Activated T-cell treated with anti-CD3 and anti-CD28 coated beads, Interleukin-2, amount 50 U/mL, for 4 hours (primary cell): ENCODE results near the gene WDR37. TPM values are rescaled to one million over a fixed set of nuclear protein-coding genes. Genes with fewer than 3 reads are reported as not detected.
"Not testable (repeated sequence)": the region's sequence is repeated elsewhere in the genome, so short reads cannot be mapped to it uniquely, and the experiment has no call there.

Experiments
- ATAC-seq, 2 donors: fragments of 200-7000 bp; cut with Tn5 transposase; one replicate each; pipeline ENCODE4 v1.10.0; 2021
- DNase-seq: peaks from one replicate; pipeline ENCODE4 v3.0.0-alpha.2; 2020
- H3K27me3 Mint-ChIP-seq: one replicate; pipeline ENCODE4 v1.8.0; 2021; ENCODE audit warnings: low read depth, mixed read lengths
- H3K36me3 Mint-ChIP-seq: one replicate; pipeline ENCODE4 v1.8.0; 2022; ENCODE audit warnings: mixed read lengths; ENCODE audit not compliant: insufficient read depth
- H3K4me1 Mint-ChIP-seq: one replicate; pipeline ENCODE4 v1.8.0; 2021; ENCODE audit warnings: low read depth, mixed read lengths
- H3K4me3 Mint-ChIP-seq: one replicate; pipeline ENCODE4 v1.8.0; 2021; ENCODE audit warnings: mild to moderate bottlenecking, moderate library complexity, mixed read lengths
- H3K9me3 Mint-ChIP-seq: one replicate; pipeline ENCODE4 v1.8.0; 2021; ENCODE audit warnings: mixed read lengths
- total RNA-seq, 3 donors: library from RNA; stranded (reverse); gene quantifications; one replicate each; pipeline ENCODE4 v1.2.1, GENCODE V29; 2021

Gene WDR37
- 10 to 100 TPM; 10.5 to 13.5 (median 12.2) TPM for total RNA-seq

- Mint-ChIP-seq H3K27me3 (no peaks in the 10 kb centered on the region), H3K9me3 (no peaks in the 10 kb centered on the region), H3K4me3 (peak within 1 kb of the TSS; percentile 95), H3K4me1 (peaks cover 87% of the 10 kb centered on the region), H3K36me3 (peaks cover 14% of the 10 kb centered on the region)
- ATAC-seq (peak; percentile 97), DNase-seq (peak; percentile 83)
Measured at GRCh38 chr10:1056326-1057105, at the start of gene WDR37. Gene WDR37 (plus strand): TSS chr10:1056385. CDS start chr10:1072156, 15,771 bp downstream.

- no peak overlapping the region for H3K4me3 Mint-ChIP-seq
- no peaks in the 10 kb centered on the region for H3K27me3 Mint-ChIP-seq
- H3K9me3 Mint-ChIP-seq = peaks cover 11% of the 10 kb centered on the region
- ATAC-seq (no peak), DNase-seq (no peak)
- H3K4me1 Mint-ChIP-seq = peaks cover 13% of the 10 kb centered on the region
- H3K36me3 Mint-ChIP-seq = peaks cover 69% of the 10 kb centered on the region
Measured at GRCh38 chr10:1006573-1006972, 49.6 kb upstream of the WDR37 start.

- Mint-ChIP-seq H3K36me3 (peaks cover 70% of the 10 kb centered on the region), H3K27me3 (no peaks in the 10 kb centered on the region), H3K9me3 (peaks cover 6% of the 10 kb centered on the region), H3K4me1 (peaks cover 11% of the 10 kb centered on the region), H3K4me3 (no peak overlapping the region)
- no peak for DNase-seq
- no peak for ATAC-seq
Measured at GRCh38 chr10:1007583-1007982, 48.6 kb upstream of the WDR37 start.

- ATAC-seq (no peak), DNase-seq (no peak)
- peaks cover 11% of the 10 kb centered on the region for H3K4me1 Mint-ChIP-seq
- H3K36me3 Mint-ChIP-seq = peaks cover 65% of the 10 kb centered on the region
- H3K9me3 Mint-ChIP-seq = no peaks in the 10 kb centered on the region
- H3K27me3 Mint-ChIP-seq = no peaks in the 10 kb centered on the region
- no peak overlapping the region for H3K4me3 Mint-ChIP-seq
Measured at GRCh38 chr10:1009071-1009494, 47.1 kb upstream of the WDR37 start.

GRCh38 chr10:1009947-1010346, 46.2 kb upstream of the WDR37 start:
- ATAC-seq = peak in 1 of 2 donors; percentile 23
- Mint-ChIP-seq H3K4me1 (peaks cover 11% of the 10 kb centered on the region), H3K36me3 (peaks cover 67% of the 10 kb centered on the region)
- H3K4me3 Mint-ChIP-seq, H3K9me3 Mint-ChIP-seq, H3K27me3 Mint-ChIP-seq, DNase-seq: not testable (repeated sequence)

GRCh38 chr10:1010703-1011102, 45.5 kb upstream of the WDR37 start:
- DNase-seq (no peak), ATAC-seq (peak in 1 of 2 donors; percentile 25)
- Mint-ChIP-seq H3K4me3 (no peak overlapping the region), H3K9me3 (no peaks in the 10 kb centered on the region), H3K27me3 (no peaks in the 10 kb centered on the region), H3K36me3 (peaks cover 64% of the 10 kb centered on the region), H3K4me1 (peaks cover 11% of the 10 kb centered on the region)

GRCh38 chr10:1011696-1012095, 44.5 kb upstream of the WDR37 start:
- ATAC-seq (no peak), DNase-seq (no peak)
- no peaks in the 10 kb centered on the region for H3K27me3 Mint-ChIP-seq
- peaks cover 64% of the 10 kb centered on the region for H3K36me3 Mint-ChIP-seq
- peaks cover 11% of the 10 kb centered on the region for H3K4me1 Mint-ChIP-seq
- H3K9me3 Mint-ChIP-seq = no peaks in the 10 kb centered on the region
- no peak overlapping the region for H3K4me3 Mint-ChIP-seq

- DNase-seq (no peak), ATAC-seq (no peak)
- Mint-ChIP-seq H3K4me1 (peaks cover 1% of the 10 kb centered on the region), H3K4me3 (no peak overlapping the region), H3K27me3 (no peaks in the 10 kb centered on the region), H3K36me3 (peaks cover 69% of the 10 kb centered on the region), H3K9me3 (no peaks in the 10 kb centered on the region)
Measured at GRCh38 chr10:1015688-1016087, 40.5 kb upstream of the WDR37 start.

- DNase-seq (no peak), ATAC-seq (no peak)
- Mint-ChIP-seq H3K36me3 (peaks cover 48% of the 10 kb centered on the region), H3K4me1 (no peaks in the 10 kb centered on the region), H3K9me3 (no peaks in the 10 kb centered on the region), H3K4me3 (no peak overlapping the region), H3K27me3 (no peaks in the 10 kb centered on the region)
Measured at GRCh38 chr10:1019362-1019761, 36.8 kb upstream of the WDR37 start.

GRCh38 chr10:1020460-1020859, 35.7 kb upstream of the WDR37 start:
- Mint-ChIP-seq H3K4me3 (no peak overlapping the region), H3K27me3 (no peaks in the 10 kb centered on the region), H3K4me1 (no peaks in the 10 kb centered on the region), H3K36me3 (peaks cover 46% of the 10 kb centered on the region), H3K9me3 (no peaks in the 10 kb centered on the region)
- DNase-seq (no peak), ATAC-seq (peak; percentile 24 to 25)

GRCh38 chr10:1020958-1021357, 35.2 kb upstream of the WDR37 start:
- no peaks in the 10 kb centered on the region for H3K9me3 Mint-ChIP-seq
- DNase-seq = no peak
- H3K4me1 Mint-ChIP-seq = no peaks in the 10 kb centered on the region
- H3K36me3 Mint-ChIP-seq = peaks cover 42% of the 10 kb centered on the region
- no peaks in the 10 kb centered on the region for H3K27me3 Mint-ChIP-seq
- peak; percentile 12 to 21 for ATAC-seq
- no peak overlapping the region for H3K4me3 Mint-ChIP-seq

- H3K27me3 Mint-ChIP-seq = no peaks in the 10 kb centered on the region
- no peak overlapping the region for H3K4me3 Mint-ChIP-seq
- ATAC-seq (no peak), DNase-seq (no peak)
- H3K9me3 Mint-ChIP-seq = no peaks in the 10 kb centered on the region
- H3K36me3 Mint-ChIP-seq = peaks cover 30% of the 10 kb centered on the region
- no peaks in the 10 kb centered on the region for H3K4me1 Mint-ChIP-seq
Measured at GRCh38 chr10:1022413-1022812, 33.8 kb upstream of the WDR37 start.

- H3K4me1 Mint-ChIP-seq = no peaks in the 10 kb centered on the region
- no peaks in the 10 kb centered on the region for H3K9me3 Mint-ChIP-seq
- no peak overlapping the region for H3K4me3 Mint-ChIP-seq
- peaks cover 19% of the 10 kb centered on the region for H3K36me3 Mint-ChIP-seq
- no peak for ATAC-seq
- no peak for DNase-seq
- no peaks in the 10 kb centered on the region for H3K27me3 Mint-ChIP-seq
Measured at GRCh38 chr10:1024103-1024502, 32.1 kb upstream of the WDR37 start.

- ATAC-seq (no peak), DNase-seq (no peak)
- Mint-ChIP-seq H3K27me3 (no peaks in the 10 kb centered on the region), H3K36me3 (peaks cover 6% of the 10 kb centered on the region), H3K4me3 (no peak within 1 kb of the TSS), H3K9me3 (no peaks in the 10 kb centered on the region), H3K4me1 (no peaks in the 10 kb centered on the region)
Measured at GRCh38 chr10:1025683-1026082, 30.5 kb upstream of the WDR37 start, which contains the start of gene IDI2. Gene IDI2 (minus strand): TSS chr10:1025859. CDS start chr10:1024723, 1,136 bp downstream.

- Mint-ChIP-seq H3K27me3 (no peaks in the 10 kb centered on the region), H3K9me3 (no peaks in the 10 kb centered on the region), H3K36me3 (no peaks in the 10 kb centered on the region), H3K4me3 (no peak overlapping the region), H3K4me1 (no peaks in the 10 kb centered on the region)
- no peak for DNase-seq
- no peak for ATAC-seq
Measured at GRCh38 chr10:1026578-1026977, 29.6 kb upstream of the WDR37 start.
